HepG2 (cell line): ENCODE measurements around the gene PPP6R2. TPM values are rescaled to one million over a fixed set of nuclear protein-coding genes. Genes with fewer than 3 reads are reported as not detected.
A peak's percentile ranks its signal among the peaks of the same experiment; 100 is the strongest.

Source experiments
- GMEB1 ChIP-seq: sonication (generic); formaldehyde crosslinking; IDR thresholded peaks from 2 replicates; pipeline ENCODE4 v1.5.1; 2020; ENCODE audit warnings: missing genetic modification reagents, mild to moderate bottlenecking, borderline replicate concordance
- HOMEZ ChIP-seq: IDR thresholded peaks from 2 replicates; pipeline ENCODE4 v1.6.1; 2016; ENCODE audit warnings: low read depth
- MAZ ChIP-seq, 2 experiments: sonication (generic) in 1 of 2; formaldehyde crosslinking in 1 of 2; IDR thresholded peaks; 2 replicates each; pipeline versions ENCODE4 v1.5.0 to v1.6.1; 2012 to 2020; ENCODE audit warnings: low read depth in 2 of 2, mild to moderate bottlenecking in 2 of 2, borderline replicate concordance in 1 of 2, improper control_type of control experiment in 1 of 2, low read length in 1 of 2, missing genetic modification reagents in 1 of 2, moderate library complexity in 1 of 2
- MTERF4 ChIP-seq: sonication (generic); formaldehyde crosslinking; IDR thresholded peaks from 2 replicates; pipeline ENCODE4 v1.8.0; 2023; ENCODE audit warnings: mild to moderate bottlenecking, missing genetic modification reagents
- MYC ChIP-seq: sonication (generic); formaldehyde crosslinking; IDR thresholded peaks from 2 replicates; pipeline ENCODE4 v1.9.0; 2021; ENCODE audit warnings: missing genetic modification reagents, borderline replicate concordance
- NR2C2 ChIP-seq: sonication (generic); formaldehyde crosslinking; IDR thresholded peaks from 2 replicates; pipeline ENCODE4 v1.4.0; 2020; ENCODE audit warnings: missing genetic modification reagents, mild to moderate bottlenecking, moderate library complexity, borderline replicate concordance
- SIX4 ChIP-seq: sonication (generic); formaldehyde crosslinking; IDR thresholded peaks from 2 replicates; pipeline ENCODE4 v1.4.0; 2020; ENCODE audit warnings: missing genetic modification reagents
- SRY ChIP-seq: sonication (generic); formaldehyde crosslinking; IDR thresholded peaks from 2 replicates; pipeline ENCODE4 v1.8.0; 2022; ENCODE audit warnings: mild to moderate bottlenecking, missing genetic modification reagents
- TGIF2 ChIP-seq: IDR thresholded peaks from 2 replicates; pipeline ENCODE4 v1.6.1; 2016; ENCODE audit warnings: control low read depth, missing compliant biosample characterization
- ZBED4 ChIP-seq: sonication (generic); formaldehyde crosslinking; IDR thresholded peaks from 2 replicates; pipeline ENCODE4 v1.4.0; 2020; ENCODE audit warnings: missing genetic modification reagents, borderline replicate concordance
- ZBTB34 ChIP-seq: sonication (generic); formaldehyde crosslinking; IDR thresholded peaks from 2 replicates; pipeline ENCODE4 v1.8.0; 2022; ENCODE audit warnings: mild to moderate bottlenecking, missing genetic modification reagents
- ZNF484 ChIP-seq: sonication (generic); formaldehyde crosslinking; IDR thresholded peaks from 2 replicates; pipeline ENCODE4 v1.5.1; 2020; ENCODE audit warnings: mild to moderate bottlenecking, low read depth, missing genetic modification reagents, borderline replicate concordance
- ZNF615 ChIP-seq: sonication (generic); formaldehyde crosslinking; IDR thresholded peaks from 2 replicates; pipeline ENCODE4 v1.5.0; 2020; ENCODE audit warnings: mild to moderate bottlenecking, missing genetic modification reagents, borderline replicate concordance
- ZNF691 ChIP-seq: sonication (generic); formaldehyde crosslinking; IDR thresholded peaks from 2 replicates; pipeline ENCODE4 v1.4.0; 2020; ENCODE audit warnings: missing genetic modification reagents, low read depth, mild to moderate bottlenecking, borderline replicate concordance
- ZNF749 ChIP-seq: sonication (generic); formaldehyde crosslinking; IDR thresholded peaks from 2 replicates; pipeline ENCODE4 v1.8.0; 2022; ENCODE audit warnings: mild to moderate bottlenecking, missing genetic modification reagents, moderate library complexity, borderline replicate concordance
- polyA plus RNA-seq, 8 experiments: library from polyadenylated mRNA; depleted of rRNA in 3 of 8; stranded (reverse) in 7 of 8; unstranded in 1 of 8; fragments of >200 nt; fragmentation: Illumina TruSeq in 4 of 8; extraction: Trizol in 4 of 8; gene quantifications; 2 replicates each; pipeline versions ENCODE4 v1.2.1 to v1.2.3, GENCODE V29; 2011 to 2016; ENCODE audit warnings: low read depth in 4 of 8, missing spikeins in 1 of 8, mixed read lengths in 1 of 8; ENCODE audit not compliant: insufficient read depth in 1 of 8
- total RNA-seq, 5 experiments: library from RNA; depleted of rRNA; stranded (reverse); fragments of >200 nt; fragmentation: Illumina TruSeq; extraction: Trizol; gene quantifications; 2 replicates each; pipeline ENCODE4 v1.2.3, GENCODE V29; 2016; ENCODE audit warnings: low read depth in 1 of 5

Gene PPP6R2
- total and polyA plus RNA-seq, 2 of the 13 experiments (the other 11 are each of a cell fraction or from before 2014, with no cell fraction given): 55.0 to 102 TPM

GRCh38 chr22:50293441-50294318, 49.4 kb upstream of the PPP6R2 start (continued):
- TF ChIP-seq ZBTB34 (peak; percentile 91), ZNF484 (no peak), SIX4 (CRISPR knock-in tag) (0 out of 2 replicates have a peak, but pooled peaks have one; percentile 53), SRY (CRISPR knock-in tag) (0 out of 2 replicates have a peak, but pooled peaks have one; percentile 37), MTERF4 (CRISPR knock-in tag) (peak; percentile 85; the same call in 1 of the 2 replicates), NR2C2 (peak; percentile 65), MAZ (IDR thresholded peaks at IDR 0.05; ENCODE audit: borderline replicate concordance, low read depth, low read length) (peak; percentile 80), MAZ (CRISPR knock-in tag; IDR thresholded peaks at IDR 0.05; ENCODE audit: low read depth) (peak; percentile 76), HOMEZ (CRISPR knock-in tag) (no peak), MYC (CRISPR knock-in tag) (peak; percentile 82), ZNF749 (CRISPR knock-in tag) (peak; percentile 57; the same call in 1 of the 2 replicates), ZNF615 (CRISPR knock-in tag) (peak; percentile 88; the same call in 1 of the 2 replicates), TGIF2 (CRISPR knock-in tag) (0 out of 2 replicates have a peak, but pooled peaks have one; percentile 70), ZBED4 (CRISPR knock-in tag) (peak; percentile 86), GMEB1 (CRISPR knock-in tag) (peak; percentile 48; the same call in 1 of the 2 replicates), ZNF691 (peak; percentile 48; the same call in 1 of the 2 replicates)
